ENCODE results near the gene SEMA5A.

Gene SEMA5A, protein sequence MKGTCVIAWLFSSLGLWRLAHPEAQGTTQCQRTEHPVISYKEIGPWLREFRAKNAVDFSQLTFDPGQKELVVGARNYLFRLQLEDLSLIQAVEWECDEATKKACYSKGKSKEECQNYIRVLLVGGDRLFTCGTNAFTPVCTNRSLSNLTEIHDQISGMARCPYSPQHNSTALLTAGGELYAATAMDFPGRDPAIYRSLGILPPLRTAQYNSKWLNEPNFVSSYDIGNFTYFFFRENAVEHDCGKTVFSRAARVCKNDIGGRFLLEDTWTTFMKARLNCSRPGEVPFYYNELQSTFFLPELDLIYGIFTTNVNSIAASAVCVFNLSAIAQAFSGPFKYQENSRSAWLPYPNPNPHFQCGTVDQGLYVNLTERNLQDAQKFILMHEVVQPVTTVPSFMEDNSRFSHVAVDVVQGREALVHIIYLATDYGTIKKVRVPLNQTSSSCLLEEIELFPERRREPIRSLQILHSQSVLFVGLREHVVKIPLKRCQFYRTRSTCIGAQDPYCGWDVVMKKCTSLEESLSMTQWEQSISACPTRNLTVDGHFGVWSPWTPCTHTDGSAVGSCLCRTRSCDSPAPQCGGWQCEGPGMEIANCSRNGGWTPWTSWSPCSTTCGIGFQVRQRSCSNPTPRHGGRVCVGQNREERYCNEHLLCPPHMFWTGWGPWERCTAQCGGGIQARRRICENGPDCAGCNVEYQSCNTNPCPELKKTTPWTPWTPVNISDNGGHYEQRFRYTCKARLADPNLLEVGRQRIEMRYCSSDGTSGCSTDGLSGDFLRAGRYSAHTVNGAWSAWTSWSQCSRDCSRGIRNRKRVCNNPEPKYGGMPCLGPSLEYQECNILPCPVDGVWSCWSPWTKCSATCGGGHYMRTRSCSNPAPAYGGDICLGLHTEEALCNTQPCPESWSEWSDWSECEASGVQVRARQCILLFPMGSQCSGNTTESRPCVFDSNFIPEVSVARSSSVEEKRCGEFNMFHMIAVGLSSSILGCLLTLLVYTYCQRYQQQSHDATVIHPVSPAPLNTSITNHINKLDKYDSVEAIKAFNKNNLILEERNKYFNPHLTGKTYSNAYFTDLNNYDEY

DNA sequence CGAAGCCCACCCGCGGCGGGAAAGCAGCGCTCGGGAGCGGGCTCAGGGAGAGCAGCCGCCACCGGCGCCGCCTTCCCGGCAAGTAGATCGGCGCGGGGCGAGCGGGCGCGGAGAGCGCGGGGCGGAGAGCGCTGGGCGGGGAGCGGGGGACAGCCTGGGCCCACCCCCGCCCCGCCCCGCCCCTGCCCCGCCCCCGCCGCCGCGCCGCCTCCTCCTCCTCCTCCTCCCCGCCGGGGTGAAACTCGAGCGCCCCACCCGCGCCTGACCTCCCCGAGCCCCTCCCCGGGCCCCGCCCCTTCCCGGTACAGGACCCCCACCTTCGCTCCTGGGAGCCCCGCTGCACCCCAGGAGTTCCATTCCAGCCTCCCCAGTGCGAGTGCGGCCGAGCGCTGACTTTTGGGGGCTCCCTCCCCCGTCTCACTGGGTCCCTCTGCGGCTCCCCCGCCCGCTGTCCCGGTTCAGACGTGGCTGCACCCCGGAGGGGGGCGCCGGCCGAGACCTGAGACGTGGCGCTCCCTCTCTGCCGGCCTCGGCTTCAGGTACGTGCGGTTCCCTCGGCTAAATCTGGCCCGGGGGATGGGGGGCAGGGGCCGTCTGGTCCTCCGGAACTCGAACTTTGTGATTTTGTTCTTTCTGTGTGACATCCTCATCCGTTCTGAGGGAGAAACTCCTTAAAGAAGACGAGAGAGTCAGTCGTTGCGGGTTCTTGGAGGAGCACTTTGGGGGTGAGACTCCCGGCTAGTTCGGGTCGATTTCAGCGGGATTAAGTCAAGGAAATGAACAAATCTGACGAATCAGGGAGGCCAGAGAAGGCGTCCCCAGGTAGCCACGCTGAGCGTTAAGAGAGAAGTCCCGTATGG, at the start of gene SEMA5A:
TSS of gene SEMA5A (minus strand) at position 84 of the 860 bp plus-strand sequence. CDS start 166,129 bp downstream, outside the sequence.
- DNase-seq, result peak; percentile 19

DNA sequence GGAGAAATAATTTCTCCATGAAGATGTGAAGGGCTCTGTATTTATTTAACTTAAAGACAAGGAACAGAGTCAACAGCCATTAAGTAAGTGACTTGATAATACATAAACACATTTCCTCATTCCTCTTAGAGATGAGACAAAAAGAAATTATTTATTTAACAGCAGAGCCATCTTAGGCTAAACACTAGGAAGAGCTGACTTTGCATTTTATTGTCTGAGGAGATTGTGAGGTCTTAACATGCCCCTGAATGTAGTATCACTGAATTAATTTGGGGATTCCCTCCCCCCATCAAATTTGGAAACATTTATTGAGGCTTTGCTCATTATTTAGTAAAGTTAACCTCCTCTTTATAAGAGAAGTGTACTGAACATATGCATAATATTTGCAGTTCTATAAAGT, 49.0 kb upstream of the SEMA5A start:
- DNase-seq, result no peak

DNA sequence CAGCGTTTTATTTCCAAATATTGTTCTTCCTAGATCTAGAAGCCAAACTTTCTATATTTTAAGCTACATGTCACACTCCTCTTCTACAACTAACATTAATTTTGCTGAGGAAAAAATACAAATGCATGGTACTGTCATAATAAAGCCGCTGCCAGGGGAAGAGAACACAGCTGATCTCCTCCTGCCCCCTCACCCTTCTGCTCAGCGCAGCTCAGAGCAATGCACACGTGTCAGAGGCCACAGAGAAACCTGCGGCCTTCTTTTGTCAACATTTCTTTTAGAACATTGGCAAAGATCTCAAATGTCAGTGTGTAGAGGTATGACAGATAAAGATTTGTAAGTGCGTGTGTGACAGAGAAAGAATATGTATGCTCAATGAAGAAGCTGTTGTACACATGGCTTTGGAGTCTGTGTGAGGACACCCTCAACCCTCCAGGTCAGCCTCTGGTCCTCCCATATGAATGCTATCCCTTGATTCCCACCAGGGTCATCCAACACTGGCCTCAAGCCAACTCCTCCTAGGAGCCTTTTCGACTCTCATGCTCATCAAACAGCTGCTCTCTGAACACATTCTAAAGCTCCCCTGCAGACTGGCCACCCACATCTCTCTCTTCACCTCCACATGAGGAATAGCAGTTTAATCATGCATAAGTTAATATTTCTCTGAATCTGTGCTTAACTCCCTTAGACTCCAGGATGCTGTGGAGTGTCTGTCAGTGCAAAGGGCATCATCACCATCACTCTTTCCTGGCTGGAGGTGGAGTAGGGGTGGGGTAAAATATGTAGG, 43.4 kb upstream of the SEMA5A start:
- DNase-seq, result no peak

DNA sequence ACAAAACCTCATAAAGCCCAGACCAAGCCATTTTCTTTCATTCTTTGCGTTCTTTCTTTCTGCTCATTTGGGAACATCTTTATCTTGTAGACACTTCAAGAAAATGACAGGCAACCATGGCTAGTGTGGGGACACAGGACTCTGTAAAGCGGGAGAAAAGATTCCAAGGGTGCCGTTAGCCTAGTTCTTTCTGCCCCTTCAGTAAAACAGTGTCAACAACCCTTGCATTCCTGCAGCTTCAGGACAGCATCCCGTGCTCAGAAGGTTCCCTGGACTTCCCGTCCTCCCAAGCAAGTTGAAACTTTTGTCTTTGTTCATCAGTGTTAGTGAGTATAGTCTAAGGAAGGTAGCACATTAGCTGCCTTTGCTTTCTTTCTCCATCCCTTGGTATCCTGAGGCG, 42.4 kb upstream of the SEMA5A start:
- no peak for DNase-seq

DNA sequence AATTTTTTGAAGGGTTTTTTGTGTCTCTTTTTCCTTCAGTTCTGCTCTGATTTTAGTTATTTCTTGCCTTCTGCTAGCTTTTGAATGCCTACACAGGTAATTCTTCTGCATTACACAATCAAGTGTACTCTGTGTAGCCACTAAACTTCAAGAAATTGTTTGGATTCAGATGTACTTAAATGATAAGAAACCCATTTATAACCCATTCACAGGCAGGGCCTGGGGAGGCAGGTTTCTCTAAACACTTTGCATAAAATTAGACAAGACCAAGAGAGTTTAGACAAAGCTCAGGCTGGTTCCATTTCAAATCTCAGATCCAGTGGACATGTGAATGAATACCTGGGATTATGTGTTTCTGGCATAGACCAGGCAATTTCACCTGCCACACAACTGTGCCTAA, 41.3 kb upstream of the SEMA5A start:
- DNase-seq, result no peak

DNA sequence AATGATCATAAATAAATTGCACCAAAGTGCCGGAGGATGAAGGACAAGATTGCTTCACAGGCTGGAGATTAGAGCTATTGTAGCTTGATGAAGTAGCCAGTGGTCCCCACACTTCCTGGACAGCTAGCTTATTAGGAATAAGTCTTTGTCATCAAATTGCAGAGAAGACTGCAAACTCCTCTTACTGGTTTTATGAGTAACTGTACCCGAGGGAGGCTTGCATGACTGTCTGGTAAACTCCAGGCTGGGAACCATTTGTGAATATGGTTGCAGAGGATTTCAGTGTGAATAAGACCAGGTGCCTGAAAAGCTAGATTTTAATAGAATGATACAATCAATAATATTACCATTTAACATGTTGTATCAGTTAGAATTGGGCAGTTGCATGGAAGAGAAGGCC, 36.5 kb upstream of the SEMA5A start:
- DNase-seq, result no peak

DNA sequence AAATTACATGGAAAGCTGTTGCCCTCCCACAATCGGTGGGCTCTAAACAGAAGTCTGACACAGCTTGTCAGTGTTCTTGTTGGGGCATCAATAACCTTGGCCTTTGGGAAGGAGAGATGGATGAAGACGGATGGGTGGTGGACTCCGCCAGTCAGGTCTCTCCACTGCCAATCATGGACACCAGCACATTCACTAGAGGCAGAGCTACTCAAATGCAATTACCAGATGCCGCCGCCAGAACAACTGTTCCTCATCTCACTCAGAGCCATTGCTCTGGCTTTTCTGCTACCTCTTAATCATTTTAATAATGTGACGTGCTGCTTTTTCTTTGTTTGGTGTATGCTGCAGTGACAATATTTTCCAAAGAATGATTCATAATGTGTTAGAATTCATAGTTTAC, 27.9 kb upstream of the SEMA5A start:
- no peak for DNase-seq

DNA sequence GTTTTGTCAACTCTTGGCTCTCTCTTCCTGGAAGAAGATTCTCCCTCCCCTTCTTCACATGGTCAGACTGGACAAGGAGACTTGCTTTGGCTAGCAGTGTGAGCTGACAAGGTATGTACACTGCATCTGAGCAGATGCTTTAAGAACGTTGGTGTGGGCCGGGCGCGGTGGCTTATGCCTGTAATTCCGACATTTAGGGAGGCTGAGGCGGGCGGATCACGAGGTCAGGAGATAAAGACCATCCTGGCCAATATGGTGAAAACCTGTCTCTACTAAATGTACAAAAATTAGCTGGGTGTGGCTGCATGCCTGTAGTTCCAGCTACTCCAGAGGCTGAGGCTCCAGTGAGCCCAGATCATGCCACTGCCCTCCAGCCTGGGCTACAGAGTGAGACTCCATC, 26.4 kb upstream of the SEMA5A start:
- DNase-seq, result no peak

DNA sequence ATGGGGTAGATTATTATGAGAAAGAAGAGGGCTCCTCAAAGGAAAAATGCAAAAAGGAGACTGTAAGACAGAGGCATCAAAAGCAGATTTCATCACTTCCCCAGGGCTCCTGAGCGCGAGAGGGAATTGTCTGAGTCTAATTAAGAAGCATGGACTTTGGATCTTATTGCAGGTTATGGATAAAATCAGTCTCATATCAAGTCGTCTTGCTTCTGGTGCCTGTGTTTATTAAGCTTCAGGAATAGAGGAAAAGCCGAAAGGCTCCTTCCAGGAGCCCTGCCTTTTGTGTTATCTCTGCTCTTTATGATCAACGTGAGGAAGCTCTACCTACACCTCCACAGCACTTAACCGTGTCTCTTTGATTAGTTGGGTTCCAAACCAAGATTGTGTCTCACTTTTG, 25.0 kb upstream of the SEMA5A start:
- DNase-seq, result no peak

DNA sequence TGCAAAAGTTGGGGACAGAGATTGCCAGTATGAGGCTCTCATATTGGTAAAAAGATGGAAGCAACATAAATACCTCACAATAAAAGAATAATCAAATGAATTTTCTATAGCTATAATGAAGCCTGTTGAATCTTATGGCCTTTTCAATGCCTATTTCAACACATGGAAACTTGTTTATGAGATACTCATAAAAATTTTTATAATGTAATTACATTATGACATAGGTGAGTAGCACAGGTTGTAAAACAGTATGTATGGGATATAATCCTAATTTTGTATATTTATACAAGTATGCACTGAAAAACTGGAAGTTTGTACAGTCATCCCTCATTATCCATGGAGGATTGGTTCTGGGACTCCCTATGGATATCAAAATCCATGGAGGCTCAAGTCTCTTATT, 21.2 kb upstream of the SEMA5A start:
- no peak for DNase-seq

DNA sequence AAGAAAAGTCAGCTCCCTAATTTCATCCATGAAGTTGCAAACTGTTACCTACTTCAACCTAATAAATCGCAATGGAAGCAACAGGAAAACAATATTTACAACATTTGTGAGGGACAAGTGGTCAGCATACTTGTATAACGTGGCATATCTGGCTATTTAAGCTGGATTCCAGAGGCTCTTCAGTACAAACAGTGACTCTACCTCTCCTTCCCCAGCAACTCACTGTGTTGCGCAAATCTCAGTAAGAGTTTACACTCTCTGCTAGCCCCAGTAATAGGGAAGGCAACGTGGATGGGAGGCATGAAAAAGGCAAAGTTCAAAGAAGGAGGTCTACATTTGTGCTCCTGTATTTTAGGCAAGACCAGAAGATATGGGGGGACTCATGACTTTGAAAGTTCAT, 18.9 kb upstream of the SEMA5A start:
- no peak for DNase-seq

DNA sequence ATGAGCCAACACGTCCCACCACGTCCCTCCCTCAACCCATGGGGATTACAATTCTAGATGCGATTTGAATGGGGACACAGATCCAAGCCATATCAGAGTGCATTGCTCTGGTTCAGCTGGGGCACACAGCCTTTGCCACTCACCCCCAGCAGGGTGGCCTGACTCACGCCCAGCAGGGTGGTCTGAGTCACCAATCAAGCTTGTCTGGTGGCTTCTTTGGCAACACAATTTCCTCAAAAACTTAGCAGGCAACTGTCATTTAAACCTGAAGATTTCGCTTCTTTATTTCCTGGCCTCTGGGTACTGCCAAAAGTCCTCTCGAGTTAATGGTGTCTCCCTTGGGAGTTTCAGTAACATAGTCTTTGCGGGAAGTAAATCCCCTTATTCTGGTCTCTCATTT, 16.3 kb upstream of the SEMA5A start:
- no peak for DNase-seq

DNA sequence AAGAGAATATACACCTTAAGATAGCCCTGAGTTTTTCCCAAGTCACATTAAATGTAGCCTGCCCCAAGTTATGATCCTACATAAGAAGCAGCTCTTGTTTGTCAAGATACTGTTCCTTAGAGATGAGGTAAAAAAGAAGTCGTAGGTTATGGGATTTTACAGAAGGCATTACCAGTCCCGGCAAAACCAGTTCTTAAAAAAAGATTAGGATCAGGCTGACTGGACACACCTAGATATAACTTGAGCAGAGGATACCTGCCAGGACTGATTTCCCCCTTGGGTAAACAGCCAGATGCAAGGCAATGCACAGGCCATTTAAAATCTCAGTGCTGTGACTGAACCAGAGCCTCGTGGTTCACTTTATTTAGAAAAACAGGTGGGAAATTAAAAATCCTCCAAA, 14.1 kb upstream of the SEMA5A start:
- DNase-seq, result no peak

DNA sequence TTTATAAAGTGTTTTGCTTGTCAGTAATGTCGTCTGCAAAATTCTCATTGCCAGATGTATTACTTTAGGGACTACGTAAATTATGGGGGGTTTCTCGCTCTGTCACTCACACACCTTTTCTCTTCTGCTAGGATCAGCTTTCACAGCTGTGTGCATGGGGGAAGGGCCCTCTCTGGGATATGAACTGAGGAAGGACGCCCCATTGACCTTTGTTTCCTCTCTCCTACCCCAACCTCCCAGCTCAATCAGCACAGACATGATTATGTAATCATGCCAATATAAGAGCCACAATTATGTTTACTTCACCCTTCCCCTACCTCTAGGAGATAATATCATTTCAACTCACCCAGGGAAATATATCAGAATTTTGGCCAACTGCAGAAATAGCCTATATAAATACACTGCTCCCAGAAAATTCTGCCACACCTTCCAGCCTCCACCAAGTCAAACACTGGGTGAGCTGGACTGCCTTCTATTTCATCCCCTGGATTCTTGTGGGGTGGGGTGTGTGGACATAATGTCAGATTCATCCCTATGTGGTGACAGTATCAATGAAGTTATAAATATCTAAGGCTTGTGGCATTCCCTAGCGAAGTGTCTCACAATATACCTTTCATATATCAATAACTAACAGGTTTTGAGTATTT, 12.6 kb upstream of the SEMA5A start:
- no peak for DNase-seq

DNA sequence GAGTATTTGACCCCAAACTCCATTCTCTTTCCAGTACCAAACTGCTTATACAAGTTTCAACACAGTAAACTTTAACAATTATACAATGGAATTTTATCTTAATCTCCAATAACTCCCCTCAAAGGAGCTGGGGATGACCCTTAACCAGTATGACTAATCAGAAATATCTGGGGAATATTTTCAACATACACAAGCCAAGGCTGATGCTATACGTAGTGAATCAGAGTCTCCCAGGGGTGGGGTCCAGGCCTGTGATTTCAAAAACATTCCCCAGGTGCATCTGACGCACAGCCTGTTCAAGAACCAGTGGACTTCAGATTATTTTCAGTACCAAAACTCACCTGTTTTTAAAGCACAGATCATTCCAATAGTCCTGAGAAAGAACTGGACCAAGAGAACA, 11.8 kb upstream of the SEMA5A start:
- no peak for DNase-seq

DNA sequence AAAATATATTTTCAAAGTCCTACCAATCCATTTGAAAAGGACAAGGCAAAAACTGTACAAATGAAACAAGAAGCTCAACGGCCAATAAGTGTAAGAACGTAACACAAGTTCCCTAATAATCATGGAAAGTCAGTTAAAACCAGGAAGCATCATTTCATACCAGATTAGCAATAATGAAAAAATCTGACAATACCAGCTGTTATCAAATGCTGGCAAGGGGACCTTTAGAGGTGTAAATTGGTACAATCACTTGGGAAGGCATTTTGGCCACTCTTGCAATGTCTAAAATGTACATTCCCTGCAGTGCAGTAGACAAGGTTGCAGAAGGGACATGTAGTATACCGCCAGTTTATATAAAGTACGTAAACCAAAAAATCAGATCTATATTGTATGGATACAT, 10.1 kb upstream of the SEMA5A start:
- DNase-seq, result no peak

DNA sequence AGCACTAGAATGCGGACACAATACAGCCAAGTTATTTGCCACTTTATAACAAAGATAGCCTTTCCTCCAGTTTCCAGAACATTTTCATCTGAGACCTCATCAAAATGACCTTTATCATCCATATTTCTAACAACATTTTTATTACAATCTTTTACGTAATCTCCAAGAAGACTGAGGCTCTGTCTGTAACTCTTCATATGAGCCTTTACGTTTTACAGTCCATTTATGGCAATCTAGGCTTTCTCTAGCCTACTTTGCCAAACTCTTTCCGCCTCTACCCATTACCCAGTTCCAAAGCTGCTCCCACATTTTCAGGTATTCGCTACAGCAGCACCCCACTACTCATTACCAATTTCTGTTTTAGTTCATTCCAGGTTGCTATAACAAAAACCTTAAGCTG, 8.2 kb upstream of the SEMA5A start:
- no peak for DNase-seq

DNA sequence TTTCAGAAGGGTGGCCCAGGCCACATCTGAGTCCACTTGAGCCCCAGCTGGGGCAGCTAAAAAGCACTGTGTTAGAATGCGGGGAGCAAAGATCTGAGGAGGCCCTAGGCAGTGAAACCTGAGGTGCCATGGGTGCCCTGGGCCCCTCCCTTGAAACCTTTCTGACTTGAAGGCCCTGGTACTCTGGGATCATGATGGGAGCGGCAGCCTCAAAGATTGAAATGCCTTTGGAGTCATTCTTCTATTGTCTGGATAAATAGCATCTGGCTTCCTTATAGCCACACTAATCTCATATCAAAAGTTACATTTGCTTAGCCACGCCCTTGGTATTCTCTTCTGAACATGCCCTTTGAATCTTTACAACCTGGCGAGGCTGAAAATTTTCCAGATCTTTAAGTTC, 7.7 kb upstream of the SEMA5A start:
- no peak for DNase-seq

DNA sequence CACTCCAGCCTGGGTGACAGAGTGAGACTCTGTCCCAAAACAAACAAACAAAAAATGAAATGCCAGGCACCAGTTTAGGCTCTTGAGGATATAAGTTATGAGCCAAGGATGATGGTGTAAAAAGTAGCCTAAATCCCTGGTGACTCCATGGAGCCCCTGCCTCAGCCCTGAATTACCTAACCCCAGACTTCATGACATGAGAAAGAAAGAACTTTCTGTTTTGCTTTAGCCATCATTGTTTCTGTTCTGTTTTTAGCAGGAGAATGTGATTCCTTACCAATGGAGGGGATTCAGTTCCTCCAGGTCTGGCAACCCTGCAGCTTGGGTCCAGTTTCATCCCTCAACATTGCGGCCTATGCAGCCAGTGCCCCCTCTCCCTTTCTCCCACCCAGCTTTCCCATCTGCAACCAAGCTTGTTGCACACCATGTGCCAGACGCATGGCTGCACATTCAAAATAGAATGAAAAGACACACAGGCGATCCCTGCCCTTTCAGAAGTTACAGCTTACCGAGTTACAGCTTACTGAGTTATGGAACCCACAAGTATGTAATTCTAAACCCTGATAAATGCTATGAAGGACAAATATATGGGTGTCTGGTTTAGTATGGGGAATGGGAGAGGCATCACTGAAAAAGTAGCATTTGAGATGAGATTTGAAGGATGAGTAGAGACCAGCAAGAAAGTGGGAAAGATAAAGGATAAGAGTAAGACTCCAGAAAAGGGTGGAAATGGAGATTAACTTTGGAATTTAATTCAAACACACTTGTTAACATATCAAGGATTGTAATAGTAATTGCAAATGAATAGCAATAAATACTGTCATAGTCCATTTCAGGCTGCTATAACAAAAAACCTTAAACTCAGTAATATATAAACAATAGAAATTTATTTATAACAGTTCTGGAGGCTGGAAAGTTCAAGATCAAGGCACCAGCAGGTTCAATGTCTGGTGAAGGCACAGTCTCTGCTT, 6.0 kb upstream of the SEMA5A start:
- no peak for DNase-seq

DNA sequence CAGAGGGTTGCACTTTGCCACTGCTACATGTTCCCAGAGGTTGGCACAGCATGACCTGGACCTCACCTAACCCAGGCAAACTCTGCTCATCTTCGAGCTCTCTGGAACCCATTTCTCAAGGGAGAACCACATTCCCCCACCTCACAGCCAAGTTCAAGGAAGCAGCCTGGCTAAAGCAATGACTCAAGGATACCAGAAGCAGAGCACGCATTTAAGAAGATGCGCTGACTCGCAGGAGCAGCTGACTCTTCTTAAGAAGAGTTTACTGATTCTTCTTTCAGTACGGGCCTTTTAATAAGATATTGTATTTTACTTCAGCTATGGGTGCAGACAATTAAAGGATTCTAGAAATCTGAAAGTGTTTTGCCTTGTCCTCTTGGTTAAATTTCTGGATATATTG, 4.1 kb upstream of the SEMA5A start:
- no peak for DNase-seq

Measured in CD4-positive, alpha-beta T cell treated with Interleukin-4 for 4 hours (primary cell).